HG03139 (cell line): Measurements from ENCODE around the gene ANKDD1B.

Experiments used
- ATAC-seq: cut with Tn5 transposase; IDR thresholded peaks from one replicate; pipeline ENCODE4 v1.9.1; 2021; ENCODE audit not compliant: unreplicated experiment

ANKDD1B gene

DNA sequence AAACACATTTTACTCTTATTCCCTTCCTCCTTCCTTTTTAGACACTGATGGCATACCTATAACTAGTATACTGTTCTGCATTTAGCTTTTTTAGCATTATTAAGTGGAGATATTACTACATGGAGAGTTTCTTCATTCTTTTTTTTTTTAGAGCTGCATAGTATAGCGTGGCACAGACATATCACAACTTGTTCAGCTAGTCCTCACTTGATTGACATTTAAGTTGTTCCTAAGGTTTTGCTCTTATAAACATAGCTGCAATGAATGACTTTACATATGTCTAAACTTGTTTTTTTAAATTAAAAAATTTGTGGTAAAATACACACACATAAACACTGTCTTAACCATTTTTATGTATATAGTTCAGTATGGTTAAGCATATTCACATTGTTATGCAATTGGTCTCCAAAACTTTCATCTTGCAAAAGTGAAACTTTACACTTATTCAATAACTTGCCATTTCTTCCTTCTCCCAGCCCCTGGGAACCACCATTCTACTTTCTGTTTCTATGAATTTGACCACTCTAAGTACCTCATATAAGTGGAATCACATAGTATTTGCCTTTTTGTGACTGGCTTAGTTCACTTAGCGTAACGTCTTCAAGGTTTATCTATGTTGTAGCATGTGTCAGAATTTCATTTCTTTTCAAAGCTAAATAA is 48.7 kb downstream of the ANKDD1B start:
- ATAC-seq: no peak

DNA sequence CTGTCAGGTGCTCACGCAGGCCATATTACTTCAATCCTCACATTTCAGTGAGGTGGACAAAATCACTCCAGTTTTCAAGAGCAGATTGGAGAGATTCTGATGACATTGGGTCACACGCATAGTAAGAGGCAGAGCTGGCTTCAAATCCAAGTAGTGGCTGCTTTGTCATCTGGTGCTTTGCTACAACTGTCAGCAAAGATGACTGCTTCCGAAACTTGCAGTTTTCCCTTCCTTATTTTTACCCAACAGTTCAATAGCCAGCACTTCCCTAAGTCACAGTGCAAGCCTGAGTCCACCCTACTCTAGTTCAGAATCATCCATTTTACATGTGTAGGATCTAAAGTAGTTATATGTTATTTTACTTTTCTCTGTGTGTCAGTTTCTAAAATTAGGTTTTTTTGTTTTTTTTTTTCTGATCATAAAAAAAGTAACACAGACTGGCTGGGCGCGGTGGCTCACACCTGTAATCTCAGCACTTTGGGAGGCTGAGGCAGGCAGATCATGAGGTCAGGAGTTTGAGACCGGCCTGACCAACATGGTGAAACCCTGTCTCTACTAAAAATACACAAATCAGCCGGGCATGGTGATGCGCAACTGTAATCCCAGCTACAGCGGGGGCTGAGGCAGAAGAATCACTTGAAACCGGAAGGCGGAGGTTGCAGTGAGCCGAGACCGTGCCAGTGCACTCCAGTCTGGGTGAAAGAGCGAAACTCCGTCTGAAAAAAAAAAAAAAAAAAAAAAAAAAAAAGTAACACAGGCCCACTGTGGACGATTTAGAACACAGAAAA is 49.6 kb downstream of the ANKDD1B start:
- no peak for ATAC-seq

DNA sequence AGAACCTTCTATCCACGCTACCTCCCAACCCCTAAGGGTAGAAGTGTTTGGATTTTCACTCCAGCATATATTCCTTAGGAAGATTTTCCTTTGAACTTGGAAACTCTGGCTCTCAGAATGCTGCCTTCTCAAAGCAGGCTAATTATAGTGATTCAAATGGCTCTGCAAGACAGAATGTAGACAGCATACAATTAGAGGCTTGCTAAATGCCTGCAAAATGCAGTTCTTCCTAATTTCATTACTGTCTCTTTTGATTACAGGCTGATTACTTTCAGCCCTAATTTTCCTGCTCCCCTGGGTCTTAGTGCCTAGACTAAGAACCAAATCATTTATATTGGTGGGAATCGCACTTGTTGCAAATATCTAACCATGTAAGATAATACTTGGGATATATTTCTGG is 50.8 kb downstream of the ANKDD1B start:
- ATAC-seq: no peak

DNA sequence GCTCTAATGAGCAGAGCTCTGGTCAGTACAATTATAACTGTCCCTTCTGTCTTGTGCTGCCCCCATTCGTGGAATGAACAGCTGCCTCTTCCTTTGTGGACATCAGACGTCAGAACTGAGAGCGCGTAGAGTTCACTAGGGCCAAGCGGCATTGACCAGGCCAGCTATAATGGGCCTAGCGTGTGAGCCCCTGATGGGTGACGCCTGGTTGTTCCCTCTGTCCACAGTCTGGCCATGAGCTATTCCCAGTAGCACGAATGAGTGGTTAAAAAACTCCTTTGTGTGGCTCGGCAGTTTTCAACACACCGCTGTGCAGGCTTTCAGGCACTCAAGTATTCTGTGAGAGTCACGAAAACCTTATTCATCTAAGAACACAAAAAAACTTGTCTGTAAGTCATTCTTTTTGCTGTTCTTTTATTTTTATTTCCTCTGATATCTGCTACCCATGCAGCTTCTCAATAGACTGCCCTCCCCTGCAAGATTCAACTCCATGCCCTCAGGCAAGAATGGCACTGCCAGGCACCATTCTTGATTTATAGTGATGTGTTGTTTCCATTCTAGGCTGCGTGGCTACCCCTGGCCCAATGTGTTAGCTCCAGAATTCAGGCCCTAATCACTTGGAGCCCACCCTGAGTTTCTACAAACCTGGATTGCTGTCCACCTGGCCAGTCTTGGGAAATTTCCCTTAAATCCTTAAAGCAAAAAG is 52.5 kb downstream of the ANKDD1B start:
- no peak for ATAC-seq

GRCh38 chr5:75664979-75665378 is 53.7 kb downstream of the ANKDD1B start:
- no peak for ATAC-seq

DNA sequence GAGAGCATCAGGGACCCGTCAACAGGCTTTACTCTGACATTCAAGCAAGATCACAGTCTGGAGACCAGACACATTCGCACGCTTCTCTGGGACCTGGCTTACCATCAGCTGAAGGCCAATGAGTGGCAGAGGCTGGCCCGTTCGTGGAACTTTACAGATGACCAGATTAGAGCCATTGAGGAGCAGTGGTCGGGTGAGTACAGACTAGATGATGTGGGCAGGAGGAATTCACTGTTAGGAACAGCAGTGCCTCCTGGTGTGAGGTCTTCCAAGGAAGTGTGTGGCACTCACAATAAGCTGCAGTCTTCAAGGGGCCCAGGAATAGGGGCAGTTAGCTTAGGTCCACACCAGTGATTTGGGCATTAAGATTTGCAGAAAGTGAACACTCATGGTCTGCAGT is 55.5 kb downstream of the ANKDD1B start:
- ATAC-seq: no peak

- ATAC-seq: no peak
These were observed 56.3 kb downstream of the ANKDD1B start for GRCh38 chr5:75667586-75667985.

- no peak for ATAC-seq
These were observed 57.2 kb downstream of the ANKDD1B start for GRCh38 chr5:75668445-75668844.

GRCh38 chr5:75668977-75669689 is 57.9 kb downstream of the ANKDD1B start:
- ATAC-seq: peak; percentile 92

- ATAC-seq: no peak
These were observed 59.3 kb downstream of the ANKDD1B start for GRCh38 chr5:75670577-75670976.

- no peak for ATAC-seq
These were observed 60.3 kb downstream of the ANKDD1B start for GRCh38 chr5:75671506-75671905.

- ATAC-seq: no peak
These were observed 61.4 kb downstream of the ANKDD1B start for GRCh38 chr5:75672616-75673015.

DNA sequence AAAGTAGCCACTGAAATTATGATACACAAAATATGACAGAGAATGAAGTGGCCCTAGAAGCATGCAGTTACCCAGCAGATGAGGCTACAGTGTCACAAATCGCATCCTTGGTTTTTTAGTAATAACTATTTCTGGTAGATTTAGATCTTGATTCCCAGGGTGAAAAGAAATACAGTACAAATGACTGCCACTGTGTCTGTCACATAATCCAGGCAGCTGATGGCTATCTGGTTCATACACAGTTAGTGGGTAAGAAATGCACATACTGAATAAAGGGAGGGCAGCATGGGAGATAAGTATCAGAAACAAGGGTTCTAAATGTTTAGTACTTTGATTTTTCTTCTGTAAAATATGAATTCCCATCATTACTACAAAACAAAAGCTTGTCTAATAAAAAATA is 64.5 kb downstream of the ANKDD1B start:
- ATAC-seq: no peak

DNA sequence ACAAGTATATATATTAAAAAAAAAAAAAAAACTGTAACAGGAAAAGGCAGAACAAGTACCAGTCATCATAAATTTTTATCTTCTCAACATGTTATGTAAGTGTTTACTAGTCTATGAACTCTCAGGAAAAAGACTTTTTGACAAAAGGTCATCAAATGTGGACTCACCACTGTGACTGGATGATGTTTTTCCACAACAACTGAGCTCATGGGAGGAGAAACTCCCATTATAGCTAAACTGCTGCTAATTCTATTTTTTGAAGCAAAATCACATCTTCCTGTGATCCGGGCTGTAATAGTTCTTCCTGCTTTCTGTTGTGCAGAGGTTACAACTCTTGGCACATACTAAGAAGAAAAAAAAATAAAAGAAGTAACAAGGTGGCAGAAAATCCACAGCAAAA is 66.4 kb downstream of the ANKDD1B start:
- no peak for ATAC-seq

DNA sequence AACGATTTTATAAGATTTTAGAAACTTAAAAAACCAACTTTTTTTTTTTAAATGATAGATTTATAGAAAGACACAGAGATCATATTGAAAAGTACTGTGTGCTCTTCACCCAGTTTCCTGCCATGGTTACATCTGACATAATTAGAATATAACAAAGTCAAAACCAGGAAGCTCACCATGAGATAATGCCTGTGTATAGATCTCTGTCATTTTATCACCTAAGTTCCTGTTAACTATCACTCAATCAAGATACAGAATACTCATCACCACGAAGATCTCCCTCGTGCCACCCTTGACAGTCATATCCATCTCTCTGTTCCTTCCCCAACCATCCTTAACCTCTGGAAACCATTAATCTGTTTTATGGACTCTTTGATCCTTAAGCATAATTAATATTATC is 66.9 kb downstream of the ANKDD1B start:
- no peak for ATAC-seq

DNA sequence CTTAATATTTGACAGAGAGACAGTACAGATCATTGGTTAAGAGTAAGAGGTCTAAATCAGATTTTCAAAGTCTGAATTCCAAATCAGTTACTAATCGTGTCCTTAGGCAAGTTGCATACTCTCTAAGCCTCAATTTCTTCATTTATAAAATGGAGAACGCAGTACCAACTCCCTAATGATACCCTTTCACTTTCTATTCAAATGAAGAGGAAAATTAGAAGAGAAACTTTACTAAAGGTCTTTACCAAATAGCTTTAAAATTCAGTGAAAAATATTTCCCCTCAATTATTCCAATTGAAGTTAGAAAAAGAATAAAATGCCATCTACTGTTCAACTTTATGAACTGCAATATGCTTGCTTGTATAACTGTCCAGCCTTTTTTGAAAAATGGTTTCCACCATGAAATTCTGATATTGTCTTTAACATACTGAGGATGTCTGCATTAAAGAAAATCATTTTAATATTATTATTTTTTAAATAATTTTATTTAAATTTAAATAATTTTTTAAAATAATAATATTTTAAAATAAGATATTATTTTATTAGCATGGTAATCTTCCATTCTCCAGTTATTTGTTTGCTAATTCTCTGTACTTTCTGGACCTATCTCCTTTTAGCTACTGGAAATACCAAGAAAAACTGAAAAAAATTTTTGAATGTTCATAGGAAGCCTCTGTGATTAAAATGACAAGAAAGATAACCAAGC is 70.0 kb downstream of the ANKDD1B start:
- no peak for ATAC-seq

DNA sequence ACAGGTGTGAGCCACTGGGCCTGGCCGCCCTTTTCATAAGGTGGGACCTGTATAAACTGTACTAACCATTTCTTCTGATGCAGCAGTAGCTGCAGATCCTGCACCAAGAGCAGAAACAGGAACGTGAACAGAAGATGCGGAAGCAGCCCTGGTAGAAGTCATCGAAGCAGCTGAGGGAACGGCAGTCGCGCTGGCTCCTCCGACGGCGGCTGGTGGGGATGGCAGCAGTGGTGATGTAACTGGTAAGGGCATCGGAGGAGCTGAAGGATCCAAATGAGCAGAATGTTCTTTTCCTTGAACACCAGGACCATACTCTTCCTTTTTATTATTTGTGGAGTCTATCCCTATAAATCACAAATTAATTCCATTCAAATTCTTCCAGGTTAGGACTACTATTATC is 73.9 kb downstream of the ANKDD1B start:
- no peak for ATAC-seq

GRCh38 chr5:75686480-75686879 is 75.2 kb downstream of the ANKDD1B start:
- no peak for ATAC-seq

GRCh38 chr5:75690669-75691068 is 79.4 kb downstream of the ANKDD1B start:
- ATAC-seq: no peak

- no peak for ATAC-seq
These were observed 83.5 kb downstream of the ANKDD1B start for GRCh38 chr5:75694781-75695180.
